HCT116 (cell line): ENCODE measurements around the gene SMIM45. TPM values are rescaled to one million over a fixed set of nuclear protein-coding genes. Genes with fewer than 3 reads are reported as not detected.

Experiments
- ATAC-seq: fragments of 200-7000 bp; cut with Tn5 transposase; 2 replicates; pipeline ENCODE4 v1.9.1; 2020; ENCODE audit warnings: mild to moderate bottlenecking, moderate library complexity
- BruUV-seq: library from RNA; stranded (reverse); fragments of 400-500 nt; replicated peaks from 2 replicates; lab custom pipeline; 2021; lab: Mats Ljungman, UMichigan
- CTCF ChIA-PET: fragments of 300-600 bp; sonication (Branson Sonifier 250); formaldehyde crosslinking; loops from one replicate; lab custom pipeline; 2021; ENCODE audit warnings: antibody characterized with exemption; lab: Charles Lee
- POLR2A ChIA-PET: fragments of 300-600, 350-600 bp; sonication (Branson Sonifier 250); formaldehyde crosslinking; loops from one replicate; lab custom pipeline; 2021; ENCODE audit warnings: antibody characterized with exemption; lab: Charles Lee
- RAD21 ChIA-PET, 2 experiments: fragments of 300-600 bp; sonication (Branson Sonifier 250); formaldehyde crosslinking; loops; one replicate each; lab custom pipeline; 2023; ENCODE audit warnings: low total read pairs in 2 of 2; ENCODE audit not compliant: uncharacterized antibody in 2 of 2, unreplicated experiment in 2 of 2, low non-redundant PET in 1 of 2; lab: Charles Lee
- DNase-seq: peaks from one replicate; pipeline ENCODE4 v3.0.0-alpha.2; 2010; ENCODE audit warnings: low read depth, low spot score
- H2AFZ ChIP-seq: fragments of 200-600 bp; shearing (Covaris generic), sonication (generic); 2 replicates; pipeline ENCODE4 v1.6.1; 2017; ENCODE audit warnings: low read depth, mixed run types, mixed read lengths, antibody characterized with exemption, low read length; ENCODE audit not compliant: poor library complexity, severe bottlenecking
- H3K27ac ChIP-seq: 2 replicates; pipeline ENCODE4 v1.5.1; 2012; ENCODE audit warnings: low read depth, low read length
- H3K27me3 ChIP-seq: fragments of 200-600 bp; sonication (generic); 2 replicates; pipeline ENCODE4 v1.6.1; 2016; ENCODE audit warnings: mixed run types, low read length, mixed read lengths; ENCODE audit not compliant: insufficient read depth
- H3K36me3 ChIP-seq, 2 experiments: fragments of 200-500 bp in 1 of 2; fragments of 200-600 bp in 1 of 2; sonication (Bioruptor generic) in 1 of 2; sonication (generic) in 1 of 2; 2 replicates each; pipeline versions ENCODE4 v1.5.1 to v1.6.1; 2014 to 2016; ENCODE audit warnings: low read length in 2 of 2, inconsistent platforms in 1 of 2, mixed read lengths in 1 of 2, mixed run types in 1 of 2; ENCODE audit not compliant: insufficient read depth in 2 of 2, control insufficient read depth in 1 of 2
- H3K4me1 ChIP-seq, 2 experiments: fragments of 200-600 bp in 1 of 2; sonication (generic) in 1 of 2; 2 replicates each; pipeline versions ENCODE4 v1.5.1 to v1.6.1; 2012 to 2017; ENCODE audit warnings: low read length in 2 of 2, inconsistent platforms in 1 of 2, mild to moderate bottlenecking in 1 of 2, mixed read lengths in 1 of 2, mixed run types in 1 of 2, moderate library complexity in 1 of 2; ENCODE audit not compliant: insufficient read depth in 2 of 2, control insufficient read depth in 1 of 2
- H3K4me2 ChIP-seq: fragments of 200-600 bp; sonication (generic); 2 replicates; pipeline ENCODE4 v1.6.1; 2017; ENCODE audit warnings: mixed run types, low read length, mixed read lengths
- H3K4me3 ChIP-seq, 2 experiments: fragments of 200-600 bp in 1 of 2; sonication (generic) in 1 of 2; replicated peaks in 1 of 2; 2 replicates each; pipeline ENCODE4 v1.5.1; 2011 to 2016; ENCODE audit warnings: low read length in 2 of 2, control low read depth in 1 of 2, low read depth in 1 of 2, mild to moderate bottlenecking in 1 of 2, mixed read lengths in 1 of 2, mixed run types in 1 of 2
- H3K79me2 ChIP-seq: fragments of 200-600 bp; sonication (generic); 2 replicates; pipeline ENCODE4 v1.6.1; 2017; ENCODE audit warnings: mild to moderate bottlenecking, mixed run types, low read length, moderate library complexity, mixed read lengths; ENCODE audit not compliant: insufficient read depth
- H3K9ac ChIP-seq: fragments of 200-600 bp; sonication (generic); 2 replicates; pipeline ENCODE4 v1.6.1; 2016; ENCODE audit warnings: low read length, mixed read lengths
- H3K9me2 ChIP-seq: fragments of 200-600 bp; sonication (generic), shearing (Covaris generic); 2 replicates; pipeline ENCODE4 v1.6.1; 2017; ENCODE audit warnings: mixed run types, mild to moderate bottlenecking, moderate library complexity; ENCODE audit not compliant: insufficient read depth
- H3K9me3 ChIP-seq, 2 experiments: fragments of 200-500 bp in 1 of 2; fragments of 200-600 bp in 1 of 2; sonication (Bioruptor generic) in 1 of 2; sonication (generic) in 1 of 2; 2 replicates each; pipeline ENCODE4 v1.6.1; 2014 to 2017; ENCODE audit warnings: low read length in 2 of 2, mixed read lengths in 2 of 2, inconsistent platforms in 1 of 2, low read depth in 1 of 2, mild to moderate bottlenecking in 1 of 2, mixed run types in 1 of 2, moderate library complexity in 1 of 2; ENCODE audit not compliant: control insufficient read depth in 1 of 2, insufficient read depth in 1 of 2
- H4K20me1 ChIP-seq: fragments of 200-600 bp; sonication (generic), shearing (Covaris generic); 2 replicates; pipeline ENCODE4 v1.6.1; 2017; ENCODE audit warnings: mixed run types, mild to moderate bottlenecking, moderate library complexity; ENCODE audit not compliant: insufficient read depth
- CBX3 ChIP-seq: IDR thresholded peaks from 2 replicates; pipeline ENCODE4 v1.6.1; 2012; ENCODE audit warnings: low read depth
- ELF1 ChIP-seq: IDR thresholded peaks from 2 replicates; pipeline ENCODE4 v1.6.1; 2012; ENCODE audit warnings: low read depth, borderline replicate concordance
- JUND ChIP-seq: IDR thresholded peaks from 2 replicates; pipeline ENCODE4 v1.6.1; 2012
- POLR2A ChIP-seq: IDR thresholded peaks from 2 replicates; pipeline ENCODE4 v1.7.0; 2011; ENCODE audit warnings: borderline replicate concordance; ENCODE audit not compliant: insufficient read depth, insufficient read length; ENCODE audit errors: extremely low read depth
- SIN3A ChIP-seq: IDR thresholded peaks from 2 replicates; pipeline ENCODE4 v1.6.1; 2012; ENCODE audit warnings: low read depth
- SP1 ChIP-seq: IDR thresholded peaks from 2 replicates; pipeline ENCODE4 v1.6.1; 2012; ENCODE audit warnings: low read depth
- SRF ChIP-seq: IDR thresholded peaks from 2 replicates; pipeline ENCODE4 v1.6.1; 2012; ENCODE audit warnings: low read depth
- TCF7L2 ChIP-seq: IDR thresholded peaks from 2 replicates; pipeline ENCODE4 v1.7.0; 2011; ENCODE audit warnings: borderline replicate concordance, inconsistent platforms; ENCODE audit not compliant: insufficient read depth, insufficient read length; ENCODE audit errors: extremely low read depth
- ZFX ChIP-seq: fragments of 450-650 bp; IDR thresholded peaks from 2 replicates; pipeline ENCODE4 v1.6.1; 2017
- intact Hi-C: fragments of 100-400 bp; cut with micrococcal nuclease; formaldehyde crosslinking; loops from 2 replicates; pipeline ENCODE4 v1.10.0; 2022
- total RNA-seq: library from RNA; stranded (reverse); gene quantifications from one replicate; pipeline ENCODE4 v1.2.1, GENCODE V29; 2021; ENCODE audit not compliant: unreplicated experiment
- TF ChIP-seq, protein P1 (sequence below): IDR thresholded peaks from 2 replicates; pipeline ENCODE4 v1.6.1; 2012
- TF ChIP-seq, protein P2 (sequence below): IDR thresholded peaks from 2 replicates; pipeline ENCODE4 v1.6.1; 2012
- TF ChIP-seq, protein P3 (sequence below), 3 experiments: fragments of 200-600 bp in 1 of 3; sonication (generic) in 1 of 3; IDR thresholded peaks in 2 of 3; conservative IDR thresholded peaks in 1 of 3; 2 replicates each; pipeline ENCODE4 v1.5.1; 2012 to 2017; ENCODE audit warnings: low read depth in 2 of 3, low read length in 2 of 3, antibody characterized with exemption in 1 of 3, borderline replicate concordance in 1 of 3, control low read depth in 1 of 3, mild to moderate bottlenecking in 1 of 3, mixed read lengths in 1 of 3, mixed run types in 1 of 3, moderate library complexity in 1 of 3; ENCODE audit not compliant: insufficient read depth in 1 of 3

Gene SMIM45

DNA sequence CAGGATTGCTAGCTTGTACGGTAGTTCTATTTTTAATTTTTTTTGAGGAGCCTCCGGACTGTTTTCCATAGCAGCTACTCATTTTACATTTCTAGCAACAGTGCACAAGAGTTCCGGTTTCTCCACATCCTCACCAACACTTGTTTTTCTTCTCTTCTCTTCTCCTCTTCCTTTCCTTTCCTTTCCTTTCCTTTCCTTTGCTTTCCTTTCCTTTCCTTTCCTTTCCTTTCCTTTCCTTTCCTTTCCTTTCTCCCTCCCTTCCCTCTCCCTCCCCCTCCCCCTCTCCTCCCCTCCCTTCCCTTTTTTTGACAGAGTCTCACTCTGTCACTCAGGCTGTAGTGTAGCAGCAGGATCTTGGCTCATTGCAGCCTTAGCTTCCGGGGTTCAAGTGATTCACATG, 56.0 kb downstream of the SMIM45 start:
- H3K27ac ChIP-seq = no peak overlapping the region
- TF ChIP-seq POLR2A (no peak), SIN3A (no peak), CBX3 (no peak), SRF (no peak), SP1 (no peak), ELF1 (no peak), ZFX (no peak), JUND (no peak), TCF7L2 (no peak)
- TF ChIP-seq, protein P1, sequence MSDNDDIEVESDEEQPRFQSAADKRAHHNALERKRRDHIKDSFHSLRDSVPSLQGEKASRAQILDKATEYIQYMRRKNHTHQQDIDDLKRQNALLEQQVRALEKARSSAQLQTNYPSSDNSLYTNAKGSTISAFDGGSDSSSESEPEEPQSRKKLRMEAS = no peak
- TF ChIP-seq, protein P2, sequence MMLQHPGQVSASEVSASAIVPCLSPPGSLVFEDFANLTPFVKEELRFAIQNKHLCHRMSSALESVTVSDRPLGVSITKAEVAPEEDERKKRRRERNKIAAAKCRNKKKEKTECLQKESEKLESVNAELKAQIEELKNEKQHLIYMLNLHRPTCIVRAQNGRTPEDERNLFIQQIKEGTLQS = no peak
- TF ChIP-seq, protein P3, sequence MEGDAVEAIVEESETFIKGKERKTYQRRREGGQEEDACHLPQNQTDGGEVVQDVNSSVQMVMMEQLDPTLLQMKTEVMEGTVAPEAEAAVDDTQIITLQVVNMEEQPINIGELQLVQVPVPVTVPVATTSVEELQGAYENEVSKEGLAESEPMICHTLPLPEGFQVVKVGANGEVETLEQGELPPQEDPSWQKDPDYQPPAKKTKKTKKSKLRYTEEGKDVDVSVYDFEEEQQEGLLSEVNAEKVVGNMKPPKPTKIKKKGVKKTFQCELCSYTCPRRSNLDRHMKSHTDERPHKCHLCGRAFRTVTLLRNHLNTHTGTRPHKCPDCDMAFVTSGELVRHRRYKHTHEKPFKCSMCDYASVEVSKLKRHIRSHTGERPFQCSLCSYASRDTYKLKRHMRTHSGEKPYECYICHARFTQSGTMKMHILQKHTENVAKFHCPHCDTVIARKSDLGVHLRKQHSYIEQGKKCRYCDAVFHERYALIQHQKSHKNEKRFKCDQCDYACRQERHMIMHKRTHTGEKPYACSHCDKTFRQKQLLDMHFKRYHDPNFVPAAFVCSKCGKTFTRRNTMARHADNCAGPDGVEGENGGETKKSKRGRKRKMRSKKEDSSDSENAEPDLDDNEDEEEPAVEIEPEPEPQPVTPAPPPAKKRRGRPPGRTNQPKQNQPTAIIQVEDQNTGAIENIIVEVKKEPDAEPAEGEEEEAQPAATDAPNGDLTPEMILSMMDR (IDR thresholded peaks at IDR 0.05 in 2 of 3, conservative IDR thresholded peaks at IDR 0.05 in 1 of 3; ENCODE audit: borderline replicate concordance in 1 of 3, insufficient read depth in 1 of 3, low read depth in 2 of 3, low read length in 2 of 3) = no peak
- ChIA-PET POLR2A (no interaction called here), CTCF (no interaction called here), RAD21 (no interaction called here)
- no peak overlapping the region for H3K4me2 ChIP-seq
- intact Hi-C loops = no loop called here
- DNase-seq (no peak), ATAC-seq (no peak)
- BruUV-seq = no TSS peak
- H3K4me3 ChIP-seq = no peak overlapping the region
- no peaks in the 10 kb centered on the region for H3K79me2 ChIP-seq
- no peaks in the 10 kb centered on the region for H3K9me2 ChIP-seq
- H3K9me3 ChIP-seq = peaks cover 0 to 12% of the 10 kb centered on the region in 2 experiments; a peak in 2 of 4 replicates
- H3K9ac ChIP-seq = no peak overlapping the region
- H3K4me1 ChIP-seq = no peaks in the 10 kb centered on the region
- H3K27me3 ChIP-seq = no peaks in the 10 kb centered on the region
- H2AFZ ChIP-seq = no peak overlapping the region
- H3K36me3 ChIP-seq = no peaks in the 10 kb centered on the region
- H4K20me1 ChIP-seq = no peaks in the 10 kb centered on the region

Other genes with a start within 250 kb of the SMIM45 start
- gene CCDC134, start 151.5 kb upstream of the SMIM45 start, total RNA-seq = 15.8 TPM
- 129 TPM for gene SREBF2, start 119.0 kb upstream of the SMIM45 start, total RNA-seq
- 13.9 TPM for gene SHISA8, start 37.1 kb upstream of the SMIM45 start, total RNA-seq
- gene TNFRSF13C, start 25.3 kb upstream of the SMIM45 start, total RNA-seq = 3.7 TPM
- gene CENPM, start 5.0 kb upstream of the SMIM45 start, total RNA-seq = 44.7 TPM
- gene SEPTIN3, start 17.3 kb downstream of the SMIM45 start, total RNA-seq = 9.3 TPM
- not detected for gene WBP2NL, start 46.6 kb downstream of the SMIM45 start, total RNA-seq
- gene NAGA, start 118.7 kb downstream of the SMIM45 start, total RNA-seq = 21.2 TPM
- gene PHETA2, start 122.1 kb downstream of the SMIM45 start, total RNA-seq = 0.22 TPM
- gene SMDT1, start 127.5 kb downstream of the SMIM45 start, total RNA-seq = 51.9 TPM
- 80.5 TPM for gene NDUFA6, start 138.6 kb downstream of the SMIM45 start, total RNA-seq
- gene CYP2D6, start 178.7 kb downstream of the SMIM45 start, total RNA-seq = 1.9 TPM